WI38 (cell line): Measurements from ENCODE around the gene EFCAB14.
"Not testable (repeated sequence)": the region's sequence is repeated elsewhere in the genome, so short reads cannot be mapped to it uniquely, and the experiment has no call there.

Experiments
- H3K4me3 ChIP-seq: 2 replicates; pipeline ENCODE4 v1.5.1; 2011; ENCODE audit warnings: low read depth, mild to moderate bottlenecking, control low read depth, low read length
- TF ChIP-seq, protein P1 (sequence below): IDR thresholded peaks from 2 replicates; pipeline ENCODE4 v1.5.1; 2012; ENCODE audit warnings: low read depth, mild to moderate bottlenecking, control low read depth, low read length

Gene EFCAB14

DNA sequence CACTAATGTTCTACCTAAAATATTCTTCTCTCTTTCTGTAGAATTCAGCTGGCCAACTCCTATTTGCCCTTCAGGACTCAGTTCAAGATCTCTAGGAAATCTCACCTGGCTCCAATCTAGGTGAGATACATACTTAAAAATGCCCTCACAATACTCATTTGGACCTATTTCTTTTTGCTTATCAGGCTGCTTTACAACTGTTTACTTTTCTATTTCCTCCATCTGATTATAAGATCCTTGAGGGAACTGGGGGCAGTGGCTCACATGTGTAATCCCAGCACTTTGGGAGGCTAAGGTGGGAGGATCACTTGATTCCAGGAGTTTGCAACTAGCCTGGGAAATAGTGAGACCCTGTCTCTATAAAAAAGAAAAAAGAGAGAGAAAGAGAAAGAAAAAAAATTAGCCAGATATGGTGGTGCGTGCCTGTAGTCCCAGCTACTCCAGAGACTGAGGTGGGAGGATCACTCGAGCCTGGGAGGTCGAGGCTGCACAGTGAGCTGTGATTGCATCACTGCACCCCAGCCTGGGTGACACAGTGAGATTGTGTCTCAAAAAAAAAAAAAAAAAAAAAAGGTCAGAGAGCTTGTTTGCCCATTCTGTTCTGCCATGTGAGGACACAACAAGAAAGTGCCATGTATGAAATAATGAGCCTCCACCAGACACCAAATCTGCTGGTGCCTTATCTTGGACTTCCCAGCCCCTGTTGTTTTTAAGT is 14.8 kb downstream of the EFCAB14 start:
- TF ChIP-seq, protein P1, sequence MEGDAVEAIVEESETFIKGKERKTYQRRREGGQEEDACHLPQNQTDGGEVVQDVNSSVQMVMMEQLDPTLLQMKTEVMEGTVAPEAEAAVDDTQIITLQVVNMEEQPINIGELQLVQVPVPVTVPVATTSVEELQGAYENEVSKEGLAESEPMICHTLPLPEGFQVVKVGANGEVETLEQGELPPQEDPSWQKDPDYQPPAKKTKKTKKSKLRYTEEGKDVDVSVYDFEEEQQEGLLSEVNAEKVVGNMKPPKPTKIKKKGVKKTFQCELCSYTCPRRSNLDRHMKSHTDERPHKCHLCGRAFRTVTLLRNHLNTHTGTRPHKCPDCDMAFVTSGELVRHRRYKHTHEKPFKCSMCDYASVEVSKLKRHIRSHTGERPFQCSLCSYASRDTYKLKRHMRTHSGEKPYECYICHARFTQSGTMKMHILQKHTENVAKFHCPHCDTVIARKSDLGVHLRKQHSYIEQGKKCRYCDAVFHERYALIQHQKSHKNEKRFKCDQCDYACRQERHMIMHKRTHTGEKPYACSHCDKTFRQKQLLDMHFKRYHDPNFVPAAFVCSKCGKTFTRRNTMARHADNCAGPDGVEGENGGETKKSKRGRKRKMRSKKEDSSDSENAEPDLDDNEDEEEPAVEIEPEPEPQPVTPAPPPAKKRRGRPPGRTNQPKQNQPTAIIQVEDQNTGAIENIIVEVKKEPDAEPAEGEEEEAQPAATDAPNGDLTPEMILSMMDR: no peak
- H3K4me3 ChIP-seq: no peak overlapping the region

DNA sequence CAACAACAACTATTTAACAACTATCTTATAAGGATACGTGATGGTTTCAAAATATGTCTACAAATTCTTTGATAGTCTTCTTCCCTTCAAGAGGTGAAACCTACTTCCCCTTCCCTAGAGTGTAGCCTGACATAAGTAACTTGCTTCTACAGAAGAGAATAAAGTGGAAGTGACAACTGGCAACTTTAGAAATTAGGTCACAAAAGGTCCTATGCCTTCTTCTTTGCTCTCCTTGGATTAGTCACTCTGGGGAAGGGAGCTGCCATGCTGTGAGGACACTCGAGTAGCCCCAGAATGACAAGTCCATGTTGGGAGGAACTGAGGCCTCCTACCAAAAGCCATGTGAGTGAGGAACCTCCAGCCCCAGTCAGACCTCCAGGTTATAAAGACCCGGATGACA is 19.2 kb downstream of the EFCAB14 start:
- H3K4me3 ChIP-seq: no peak overlapping the region
- TF ChIP-seq, protein P1: no peak

DNA sequence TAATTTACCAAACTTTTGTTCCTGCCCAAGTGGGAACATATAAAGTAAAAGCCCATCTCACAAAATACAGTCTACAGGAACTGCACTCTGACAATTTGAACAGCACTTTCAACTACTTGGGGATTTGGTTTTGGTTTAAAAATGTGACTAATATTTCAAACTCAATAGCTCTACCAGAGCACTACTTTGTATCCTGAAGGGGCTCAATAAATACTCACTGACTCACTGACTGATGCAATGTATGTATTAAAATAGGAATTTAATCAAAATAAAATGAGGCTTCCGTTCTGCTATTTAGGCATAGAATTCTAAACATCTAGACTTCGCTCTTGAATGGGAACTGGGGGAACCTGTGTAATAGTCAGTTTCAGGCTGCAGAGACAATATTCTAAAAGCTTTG is 21.9 kb downstream of the EFCAB14 start:
- H3K4me3 ChIP-seq: no peak overlapping the region
- TF ChIP-seq, protein P1: no peak

DNA sequence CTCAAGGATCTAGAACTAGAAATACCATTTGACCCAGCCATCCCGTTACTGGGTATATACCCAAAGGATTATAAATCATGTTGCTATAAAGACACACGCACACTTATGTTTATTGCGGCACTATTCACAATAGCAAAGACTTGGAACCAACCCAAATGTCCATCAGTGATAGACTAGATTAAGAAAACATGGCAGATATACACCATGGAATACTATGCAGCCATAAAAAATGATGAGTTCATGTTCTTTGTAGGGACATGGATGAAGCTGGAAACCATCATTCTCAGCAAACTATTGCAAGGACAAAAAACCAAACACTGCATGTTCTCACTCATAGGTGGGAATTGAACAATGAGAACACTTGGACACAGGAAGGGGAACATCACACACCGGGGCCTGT is 24.2 kb downstream of the EFCAB14 start:
- not testable (repeated sequence) for H3K4me3 ChIP-seq

DNA sequence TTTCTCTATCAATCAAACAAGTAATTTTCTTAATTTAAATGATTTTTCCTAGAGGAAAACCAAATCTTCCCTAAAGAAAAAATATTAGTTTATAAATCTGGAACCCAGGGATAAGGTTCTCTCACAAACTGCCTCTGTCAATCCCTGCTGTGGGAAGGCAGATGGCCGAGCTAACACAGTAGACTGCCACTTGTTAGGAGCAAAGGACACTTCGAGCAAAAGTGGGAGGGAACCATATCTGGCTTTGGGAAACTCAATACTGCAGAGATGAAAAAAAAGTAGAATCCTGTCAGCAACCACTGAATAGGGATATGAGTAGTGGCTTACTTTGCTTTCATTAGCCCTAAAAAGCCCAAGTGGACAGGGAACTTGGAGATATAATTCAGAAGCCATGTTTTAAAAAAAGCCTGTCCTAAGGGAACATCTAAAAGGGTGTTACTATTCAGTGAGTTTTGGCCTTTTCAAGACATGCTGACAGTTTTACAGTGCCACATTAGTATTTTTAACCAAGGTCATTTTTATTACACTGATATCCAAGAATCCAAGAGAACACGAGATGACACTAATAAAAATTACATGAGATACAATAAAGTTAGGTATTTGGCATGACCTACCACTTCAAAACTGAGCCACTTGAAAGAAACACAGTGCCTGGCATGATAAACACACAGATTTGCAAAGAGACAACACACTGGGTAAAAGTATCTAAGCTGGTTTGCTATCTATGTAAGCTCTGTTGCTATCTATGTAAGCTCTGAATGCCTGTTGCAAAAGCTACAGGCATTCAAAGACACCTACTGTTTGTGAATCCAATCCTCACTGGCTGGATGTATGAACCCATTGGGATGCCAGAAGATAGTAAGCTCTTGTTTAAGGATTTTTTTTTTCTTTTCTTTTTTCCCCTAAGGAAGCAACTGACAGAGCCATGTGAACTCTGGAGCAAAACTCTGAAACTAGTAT is 25.8 kb downstream of the EFCAB14 start:
- no peak overlapping the region for H3K4me3 ChIP-seq
- TF ChIP-seq, protein P1: no peak

DNA sequence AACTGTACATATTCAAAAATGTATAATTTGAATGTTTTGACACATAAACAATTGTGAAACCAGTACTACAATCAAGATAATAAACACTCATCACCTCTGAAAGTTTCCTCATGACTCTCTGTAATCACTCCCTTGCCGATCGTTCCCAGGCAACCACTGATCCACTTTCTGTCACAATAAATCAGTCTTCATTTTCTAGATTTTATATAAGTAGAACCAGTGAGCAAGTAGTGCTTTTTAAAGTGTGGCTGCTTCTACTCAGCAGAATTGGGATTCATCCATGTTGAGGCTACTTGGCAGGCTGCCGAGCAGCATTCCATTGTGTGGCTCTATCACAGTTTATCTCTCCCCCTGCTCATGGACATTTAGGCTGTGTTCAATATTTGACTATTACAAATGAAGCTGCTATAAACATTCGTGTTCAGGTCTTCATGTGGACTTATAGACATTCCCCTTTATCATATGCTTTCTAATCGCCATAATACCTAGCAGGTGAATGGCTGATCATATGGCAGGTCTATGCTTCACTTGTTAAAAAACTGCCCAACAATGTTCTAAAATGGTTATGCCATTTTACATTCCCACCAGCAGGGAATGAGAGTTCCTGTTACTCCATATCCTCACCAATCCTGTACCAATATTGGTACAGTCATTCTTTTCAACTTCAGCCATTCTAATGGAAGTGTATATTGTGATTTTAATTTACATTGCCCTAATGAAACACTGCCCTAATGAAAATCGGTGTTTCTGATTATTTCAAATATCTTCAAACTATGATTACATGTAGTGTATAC is 26.7 kb downstream of the EFCAB14 start:
- TF ChIP-seq, protein P1: no peak
- H3K4me3 ChIP-seq: no peak overlapping the region

DNA sequence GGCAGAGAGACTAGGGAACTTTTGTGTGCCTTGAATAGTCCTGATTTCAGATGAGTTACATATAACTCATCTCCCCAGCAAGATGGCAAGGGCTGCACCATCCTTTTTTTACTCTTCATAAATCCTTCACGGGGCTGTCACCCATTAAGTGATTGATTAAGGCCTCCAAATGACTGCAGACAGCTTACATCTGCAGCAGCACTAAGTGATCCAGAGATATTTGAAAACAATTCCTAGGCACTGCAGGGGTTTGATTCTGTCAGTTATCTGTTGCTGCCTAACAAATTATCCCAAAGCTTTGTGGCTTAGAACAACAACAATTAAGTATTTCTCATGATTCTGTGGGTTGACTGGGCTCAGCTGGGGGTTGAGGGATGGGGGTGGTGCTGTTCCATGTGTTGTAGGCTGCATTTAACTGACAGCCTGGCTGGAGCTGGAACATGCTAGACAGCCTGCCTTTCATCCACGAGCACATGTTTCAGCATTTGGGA is 27.9 kb downstream of the EFCAB14 start:
- H3K4me3 ChIP-seq: no peak overlapping the region
- TF ChIP-seq, protein P1: no peak
